Measurements from ENCODE around the gene FGD3. TPM values are rescaled to one million over a fixed set of nuclear protein-coding genes. Genes with fewer than 3 reads are reported as not detected.

Gene FGD3
- total RNA-seq, 2 donors from 2014 or later = 6.2 to 11.0 TPM

- H3K9me3 ChIP-seq = no peaks in the 10 kb centered on the region
- WGBS = 85% methylated on average over 4 of the region's 4 CpGs
- intact Hi-C loops (cut with DNase I) = no loop called here
- H3K27ac ChIP-seq = no peak overlapping the region
- TF ChIP-seq POLR2A (IDR thresholded peaks at IDR 0.05) (no peak), CTCF (IDR thresholded peaks at IDR 0.05) (no peak), POLR2AphosphoS5 (IDR thresholded peaks at IDR 0.05) (no peak)
- no peaks in the 10 kb centered on the region for H3K27me3 ChIP-seq (replicated peaks; ENCODE audit: insufficient read depth)
- H3K4me3 ChIP-seq = no peak overlapping the region
- no peaks in the 10 kb centered on the region for H3K4me1 ChIP-seq (replicated peaks)
- no peaks in the 10 kb centered on the region for H3K36me3 ChIP-seq
- no peak for DNase-seq (ENCODE audit: low spot score)
These were observed 76.1 kb downstream of the FGD3 start for GRCh38 chr9:93023521-93023815.

GRCh38 chr9:93024646-93024910 lies 77.3 kb downstream of the FGD3 start:
- intact Hi-C loops (cut with DNase I) = no loop called here
- Histone ChIP-seq H3K4me3 (no peak overlapping the region), H3K27me3 (replicated peaks; ENCODE audit: insufficient read depth) (no peaks in the 10 kb centered on the region), H3K27ac (no peak overlapping the region), H3K9me3 (no peaks in the 10 kb centered on the region), H3K36me3 (no peaks in the 10 kb centered on the region), H3K4me1 (replicated peaks) (no peaks in the 10 kb centered on the region)
- 84% methylated on average over 4 of the region's 4 CpGs for WGBS
- no peak for DNase-seq (ENCODE audit: low spot score)
- TF ChIP-seq POLR2A (IDR thresholded peaks at IDR 0.05) (no peak), POLR2AphosphoS5 (IDR thresholded peaks at IDR 0.05) (no peak), CTCF (IDR thresholded peaks at IDR 0.05) (no peak)

- Histone ChIP-seq H3K9me3 (no peaks in the 10 kb centered on the region), H3K4me3 (no peak overlapping the region), H3K27ac (no peak overlapping the region), H3K4me1 (replicated peaks) (no peaks in the 10 kb centered on the region), H3K27me3 (replicated peaks; ENCODE audit: insufficient read depth) (no peaks in the 10 kb centered on the region), H3K36me3 (no peaks in the 10 kb centered on the region)
- intact Hi-C loops (cut with DNase I) = no loop called here
- DNase-seq (ENCODE audit: low spot score) = no peak
- 94% methylated on average over 11 of the region's 11 CpGs for WGBS
- TF ChIP-seq CTCF (IDR thresholded peaks at IDR 0.05) = no peak
- no peak for TF ChIP-seq POLR2A (IDR thresholded peaks at IDR 0.05)
- no peak for TF ChIP-seq POLR2AphosphoS5 (IDR thresholded peaks at IDR 0.05)
These were observed 77.8 kb downstream of the FGD3 start for GRCh38 chr9:93024986-93025630.

GRCh38 chr9:93025736-93026135 lies 78.4 kb downstream of the FGD3 start:
- Histone ChIP-seq H3K4me3 (no peak overlapping the region), H3K36me3 (no peaks in the 10 kb centered on the region), H3K27ac (no peak overlapping the region), H3K4me1 (replicated peaks) (no peaks in the 10 kb centered on the region), H3K9me3 (no peaks in the 10 kb centered on the region), H3K27me3 (replicated peaks; ENCODE audit: insufficient read depth) (no peaks in the 10 kb centered on the region)
- WGBS = 96% methylated on average over 3 of the region's 8 CpGs
- TF ChIP-seq POLR2AphosphoS5 (IDR thresholded peaks at IDR 0.05) (no peak), POLR2A (IDR thresholded peaks at IDR 0.05) (no peak), CTCF (IDR thresholded peaks at IDR 0.05) (no peak)
- intact Hi-C loops (cut with DNase I) = no loop called here
- no peak for DNase-seq (ENCODE audit: low spot score)

GRCh38 chr9:93026640-93027039 lies 79.3 kb downstream of the FGD3 start:
- no peak for DNase-seq (ENCODE audit: low spot score)
- no peak overlapping the region for H3K27ac ChIP-seq
- H3K9me3 ChIP-seq = no peaks in the 10 kb centered on the region
- intact Hi-C loops (cut with DNase I) = no loop called here
- H3K4me3 ChIP-seq = no peak overlapping the region
- H3K4me1 ChIP-seq (replicated peaks) = no peaks in the 10 kb centered on the region
- WGBS = 91% methylated on average over 7 of the region's 7 CpGs
- TF ChIP-seq CTCF (IDR thresholded peaks at IDR 0.05) (no peak), POLR2A (IDR thresholded peaks at IDR 0.05) (no peak), POLR2AphosphoS5 (IDR thresholded peaks at IDR 0.05) (no peak)
- no peaks in the 10 kb centered on the region for H3K27me3 ChIP-seq (replicated peaks; ENCODE audit: insufficient read depth)
- no peaks in the 10 kb centered on the region for H3K36me3 ChIP-seq
